Activated T-helper 9 cell treated with anti-CD3 and anti-CD28 coated beads, Interleukin-2, amount 50 U/mL, for 16 hours (primary cell): ENCODE results near the gene MICU1.
A peak's percentile ranks its signal among the peaks of the same experiment; 100 is the strongest.
"Not testable (repeated sequence)": the region's sequence is repeated elsewhere in the genome, so short reads cannot be mapped to it uniquely, and the experiment has no call there.

Experiments used
- DNase-seq: peaks from one replicate; pipeline ENCODE4 v3.0.0-alpha.2; 2020; ENCODE audit warnings: low read depth

Gene MICU1

GRCh38 chr10:72386916-72387586 lies 238.8 kb downstream of the MICU1 start:
- DNase-seq, result no peak

DNA sequence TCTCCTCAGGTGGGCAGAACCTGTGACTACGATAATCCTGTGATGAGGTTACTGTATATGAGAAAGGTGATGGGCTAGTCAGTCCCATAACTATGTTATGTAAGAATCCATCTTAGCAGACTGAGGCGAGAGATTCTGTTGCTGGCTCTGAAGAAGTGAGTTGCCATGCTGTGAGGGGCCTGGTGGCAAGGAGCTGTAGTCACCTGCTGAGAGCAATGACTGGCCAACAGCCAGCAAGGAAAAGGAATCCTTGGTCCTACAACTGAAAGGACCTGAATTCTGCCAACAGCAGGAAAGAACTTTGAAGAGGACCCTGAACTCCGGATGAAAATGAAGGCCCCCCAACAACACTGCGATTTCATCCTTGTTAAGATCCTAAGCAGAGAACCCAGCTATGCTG lies 240.2 kb downstream of the MICU1 start:
- DNase-seq, result no peak

DNA sequence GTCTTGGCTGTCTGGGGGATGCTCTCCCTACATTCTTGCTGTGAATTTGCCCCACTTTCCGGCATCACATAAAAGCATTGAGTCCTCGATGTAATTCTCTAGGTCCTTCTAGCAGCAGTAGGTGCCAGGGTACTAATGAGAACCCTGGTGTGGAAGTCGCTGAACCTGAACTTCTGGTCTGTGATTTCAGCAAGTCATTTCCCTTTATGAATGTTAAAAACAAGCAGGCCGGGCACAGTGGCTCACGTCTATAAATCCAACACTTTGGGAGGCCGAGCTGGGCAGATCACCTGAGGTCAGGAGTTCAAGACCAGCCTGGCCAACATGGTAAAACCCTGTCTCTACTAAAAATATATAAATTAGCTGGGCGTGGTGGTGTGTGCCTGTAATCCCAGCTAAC lies 240.9 kb downstream of the MICU1 start:
- DNase-seq, result not testable (repeated sequence)

DNA sequence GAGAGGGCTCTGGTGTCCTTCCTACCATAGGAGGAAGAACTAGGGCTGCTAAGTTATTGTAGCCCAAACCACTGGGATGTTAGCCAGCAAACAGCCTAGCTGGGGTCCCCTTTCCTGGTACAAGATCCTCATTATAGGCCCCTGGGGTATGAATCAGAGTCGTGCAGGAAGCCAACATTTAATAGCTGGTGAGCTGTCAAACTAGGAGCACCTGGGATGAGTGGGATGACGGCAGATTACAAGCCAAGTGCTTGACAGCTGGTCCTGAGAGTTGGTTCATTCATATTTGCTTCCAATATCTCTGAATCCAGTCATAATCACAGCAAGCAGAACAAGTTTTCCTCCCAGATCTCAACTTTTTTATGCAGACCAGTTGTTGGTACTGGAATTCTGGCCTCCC lies 246.1 kb downstream of the MICU1 start:
- no peak for DNase-seq

GRCh38 chr10:72379062-72379461 lies 246.8 kb downstream of the MICU1 start:
- no peak for DNase-seq

GRCh38 chr10:72375585-72375984 lies 250.3 kb downstream of the MICU1 start:
- DNase-seq, result no peak

DNA sequence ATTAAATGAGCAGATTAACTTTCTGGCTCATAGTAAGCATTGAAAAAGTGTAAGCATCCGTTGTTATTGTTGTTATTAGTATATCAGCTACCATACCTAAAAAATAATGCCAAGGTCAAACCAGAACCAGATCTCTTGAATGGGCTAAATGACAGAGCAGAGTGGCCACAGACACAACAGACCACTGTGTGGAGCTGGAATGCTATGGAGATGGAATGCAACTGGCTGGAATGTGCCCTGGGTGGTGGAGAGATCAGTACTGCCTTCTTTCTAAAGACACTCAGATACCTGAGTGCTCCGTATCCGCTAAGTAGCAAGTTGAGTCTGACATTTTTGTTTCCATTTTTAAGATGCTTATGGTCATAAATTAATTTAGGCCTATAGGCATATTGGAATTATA lies 250.7 kb downstream of the MICU1 start:
- DNase-seq, result no peak

DNA sequence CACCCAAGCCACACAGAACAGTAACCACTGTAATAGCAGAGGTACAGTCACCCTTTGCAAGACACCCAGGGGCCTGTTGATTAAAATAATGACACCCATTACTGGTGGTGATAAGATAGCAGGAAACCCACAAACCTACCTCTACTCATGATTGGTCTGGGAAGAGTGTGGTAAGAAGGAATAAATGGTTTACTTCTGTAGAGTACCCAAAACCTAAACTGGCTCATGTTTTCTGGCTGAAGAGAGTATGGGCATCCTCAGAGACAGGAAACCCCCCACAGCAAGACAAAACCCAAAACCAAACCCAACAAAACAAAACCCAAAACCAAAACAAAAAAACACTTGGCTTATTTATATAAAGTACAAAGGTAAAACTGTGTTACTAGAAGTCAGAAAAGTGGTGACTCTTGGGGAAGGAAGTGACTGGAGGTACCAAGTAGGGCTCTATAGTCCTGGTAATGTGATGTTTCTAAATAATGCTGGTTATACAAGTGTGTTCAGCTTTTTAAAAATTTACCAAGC lies 255.6 kb downstream of the MICU1 start:
- no peak for DNase-seq

- no peak for DNase-seq
Observed at GRCh38 chr10:72367301-72367960, 258.4 kb downstream of the MICU1 start.

GRCh38 chr10:72365106-72365895 lies 260.6 kb downstream of the MICU1 start:
- no peak for DNase-seq

DNA sequence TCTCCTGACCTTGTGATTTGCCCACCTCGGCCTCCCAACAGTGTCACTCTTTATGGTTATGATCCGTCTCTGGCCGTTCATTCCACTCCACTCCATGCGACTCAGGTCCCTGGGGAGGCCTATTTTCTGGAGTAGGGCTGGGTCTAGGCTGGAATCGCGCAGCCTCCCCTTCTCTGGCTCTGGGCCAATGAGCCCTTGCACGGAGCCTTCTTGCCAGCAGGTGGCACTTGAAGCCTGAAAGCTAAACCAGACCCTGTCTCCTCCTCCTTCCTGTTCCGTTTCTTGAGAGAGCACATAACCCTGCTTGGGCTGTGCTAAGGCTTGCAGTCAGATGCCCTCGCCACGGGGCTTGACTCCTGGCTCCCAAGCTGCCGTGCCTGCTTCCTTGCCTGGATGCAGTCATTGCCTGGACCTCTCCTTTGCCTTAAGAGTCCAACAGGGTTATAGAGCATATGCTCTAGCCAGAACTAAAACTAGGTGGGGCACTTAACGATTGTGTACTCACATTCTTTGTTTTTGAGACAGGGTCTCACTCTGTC lies 261.6 kb downstream of the MICU1 start:
- peak; percentile 69 for DNase-seq

DNA sequence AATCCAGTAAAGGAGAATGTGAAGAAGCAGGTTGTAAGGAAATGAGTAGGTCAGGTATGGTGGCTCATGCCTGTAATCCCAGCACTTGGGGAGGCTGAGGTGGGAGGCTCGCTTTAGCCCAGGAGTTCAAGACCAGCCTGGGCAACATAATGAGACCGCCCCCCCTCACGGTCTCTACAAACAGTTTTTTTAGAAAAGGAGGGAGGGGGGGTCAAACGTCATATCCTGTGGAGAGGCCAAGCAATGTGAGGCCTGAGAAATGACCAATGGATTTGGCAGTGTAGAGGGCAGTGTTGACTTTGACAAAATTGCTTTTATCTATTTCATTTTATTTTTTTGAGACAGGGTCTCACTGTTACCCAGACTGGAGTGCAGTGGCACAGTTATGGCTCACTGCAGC lies 268.9 kb downstream of the MICU1 start:
- no peak for DNase-seq

GRCh38 chr10:72356115-72356514 lies 269.8 kb downstream of the MICU1 start:
- DNase-seq, result no peak

GRCh38 chr10:72355214-72355555 lies 270.7 kb downstream of the MICU1 start:
- no peak for DNase-seq

- peak; percentile 85 for DNase-seq
Observed at GRCh38 chr10:72354356-72355213, 271.3 kb downstream of the MICU1 start, which contains the start of gene DNAJB12. Gene DNAJB12, minus strand, starts transcription at chr10:72354919. Its CDS starts 22 bp downstream, at chr10:72354897.

- no peak for DNase-seq
Observed at GRCh38 chr10:72353965-72354355, 271.9 kb downstream of the MICU1 start.

DNA sequence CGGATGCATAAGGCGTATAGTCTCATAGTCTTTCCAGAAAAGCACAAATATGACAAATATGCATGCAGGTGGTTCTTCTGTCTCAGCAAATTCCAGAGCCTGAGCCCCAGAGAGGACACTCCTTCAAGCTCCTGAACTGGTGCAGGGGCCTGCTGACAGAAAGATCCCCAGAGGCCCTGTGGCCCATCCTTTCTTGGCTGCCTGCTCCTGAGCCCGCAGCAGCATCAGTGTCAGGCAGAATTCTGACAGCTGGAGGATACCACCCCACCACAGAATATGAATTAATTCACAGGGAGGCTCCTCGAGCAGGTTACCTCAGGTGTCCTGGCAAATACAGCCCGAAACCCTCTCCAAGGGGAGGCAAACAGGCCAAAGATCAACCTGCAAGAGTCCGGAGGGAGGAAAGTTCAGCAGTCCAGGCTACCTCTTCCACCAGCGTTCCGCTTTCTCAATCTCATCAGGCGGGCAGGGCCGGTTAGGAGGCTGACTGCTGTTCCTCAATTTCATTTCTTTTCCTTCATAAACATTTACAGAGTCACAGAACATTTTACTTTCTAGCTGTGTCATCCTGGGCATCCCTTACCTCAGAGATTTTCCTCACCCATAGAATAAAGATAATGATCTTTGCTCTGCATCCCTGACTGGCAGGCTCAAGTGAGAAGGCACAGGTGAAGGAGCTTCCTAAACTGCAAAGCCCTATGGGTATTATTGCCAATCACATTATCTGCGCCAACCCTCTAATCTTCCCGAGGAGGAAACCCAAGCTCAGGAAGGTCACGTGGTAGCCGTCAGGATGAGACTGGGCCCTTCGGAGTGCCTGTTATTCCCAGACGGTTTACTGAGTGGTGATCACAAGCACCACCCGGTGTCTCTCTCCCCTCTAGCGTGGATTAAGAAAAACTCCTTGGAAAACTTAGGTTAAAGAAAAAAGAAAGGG lies 272.6 kb downstream of the MICU1 start:
- DNase-seq, result no peak

DNA sequence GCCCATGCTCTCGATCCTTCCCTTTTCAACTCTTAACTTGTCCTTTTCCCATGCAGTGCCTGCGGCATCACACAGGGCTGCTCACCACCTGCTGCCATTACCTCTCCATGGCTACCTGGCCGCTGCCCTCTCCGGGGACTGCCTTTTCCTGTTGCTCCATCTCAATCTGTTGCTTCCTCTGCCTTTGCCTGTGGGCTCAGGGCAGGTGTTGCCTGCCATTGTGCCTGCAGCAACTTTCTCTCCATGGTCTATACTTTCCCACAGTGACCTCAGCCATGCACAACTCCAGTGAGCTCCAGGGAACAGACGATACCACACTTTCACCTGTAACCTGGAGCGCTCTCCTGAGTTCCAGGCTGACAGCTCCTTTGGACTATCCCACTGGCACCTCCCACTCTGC lies 274.4 kb downstream of the MICU1 start:
- DNase-seq, result no peak

GRCh38 chr10:72349438-72349837 lies 276.4 kb downstream of the MICU1 start:
- no peak for DNase-seq

DNA sequence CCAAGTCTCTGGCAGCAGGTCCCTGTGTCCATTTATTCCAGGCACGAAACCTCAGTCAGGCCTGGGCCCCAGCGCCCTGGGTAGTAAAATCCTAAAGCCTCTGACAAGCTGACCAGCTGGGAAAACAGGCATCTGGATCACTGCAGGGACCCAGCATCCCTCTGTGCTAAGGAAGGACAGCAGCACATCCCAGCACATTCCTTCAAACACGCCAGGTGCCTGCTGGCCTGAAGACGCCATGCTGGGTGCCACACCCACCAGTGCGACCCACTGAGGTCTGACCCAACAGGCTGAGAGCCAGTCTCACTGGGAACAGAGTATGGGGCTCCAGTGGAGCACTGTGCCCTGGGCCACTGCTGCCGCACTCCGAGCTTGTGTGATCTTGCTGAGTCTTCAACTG lies 277.6 kb downstream of the MICU1 start:
- DNase-seq, result no peak

GRCh38 chr10:72346117-72346516 lies 279.8 kb downstream of the MICU1 start:
- DNase-seq, result not testable (repeated sequence)
